ENCODE results near the gene ATP2B2.

ATP2B2 gene

GRCh38 chr3:10469441-10470119 is 35.8 kb downstream of the ATP2B2 start:
- no peak for DNase-seq (ENCODE audit: low spot score)

DNA sequence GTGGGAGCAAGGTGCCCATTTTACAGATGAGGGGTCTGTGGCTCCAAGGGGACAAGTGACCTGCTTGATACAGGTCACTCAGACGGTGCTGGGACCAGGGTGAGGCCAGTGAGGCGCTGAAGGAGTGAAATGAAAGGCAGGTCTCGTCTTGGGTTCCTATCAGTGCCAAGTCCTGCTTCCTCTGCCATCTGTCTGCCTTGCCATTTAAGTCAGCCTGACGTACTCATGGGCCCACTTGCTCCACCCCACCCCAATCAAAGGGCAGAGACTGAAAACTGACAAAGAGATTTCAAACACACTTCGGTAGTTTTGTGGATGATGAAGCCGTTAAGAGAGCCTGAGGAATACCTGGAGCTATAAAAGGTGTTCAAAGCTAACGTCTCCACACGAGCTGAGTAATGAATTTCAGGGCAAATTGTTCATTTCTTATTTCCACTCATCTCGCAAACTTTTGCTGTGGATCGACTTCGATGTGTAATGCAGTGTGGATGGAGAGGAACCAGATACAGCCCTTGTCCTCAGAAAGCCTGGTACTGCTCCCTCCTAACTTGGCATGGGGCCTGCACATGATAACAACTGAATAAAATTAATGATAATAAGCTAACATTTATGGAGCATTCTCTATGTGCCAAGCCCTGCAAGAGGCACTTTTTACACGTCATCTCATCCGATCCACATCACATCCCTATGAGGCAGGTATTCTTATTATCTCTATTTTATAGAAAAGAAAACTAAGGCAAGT is 36.6 kb downstream of the ATP2B2 start:
- DNase-seq (ENCODE audit: low spot score) = no peak

DNA sequence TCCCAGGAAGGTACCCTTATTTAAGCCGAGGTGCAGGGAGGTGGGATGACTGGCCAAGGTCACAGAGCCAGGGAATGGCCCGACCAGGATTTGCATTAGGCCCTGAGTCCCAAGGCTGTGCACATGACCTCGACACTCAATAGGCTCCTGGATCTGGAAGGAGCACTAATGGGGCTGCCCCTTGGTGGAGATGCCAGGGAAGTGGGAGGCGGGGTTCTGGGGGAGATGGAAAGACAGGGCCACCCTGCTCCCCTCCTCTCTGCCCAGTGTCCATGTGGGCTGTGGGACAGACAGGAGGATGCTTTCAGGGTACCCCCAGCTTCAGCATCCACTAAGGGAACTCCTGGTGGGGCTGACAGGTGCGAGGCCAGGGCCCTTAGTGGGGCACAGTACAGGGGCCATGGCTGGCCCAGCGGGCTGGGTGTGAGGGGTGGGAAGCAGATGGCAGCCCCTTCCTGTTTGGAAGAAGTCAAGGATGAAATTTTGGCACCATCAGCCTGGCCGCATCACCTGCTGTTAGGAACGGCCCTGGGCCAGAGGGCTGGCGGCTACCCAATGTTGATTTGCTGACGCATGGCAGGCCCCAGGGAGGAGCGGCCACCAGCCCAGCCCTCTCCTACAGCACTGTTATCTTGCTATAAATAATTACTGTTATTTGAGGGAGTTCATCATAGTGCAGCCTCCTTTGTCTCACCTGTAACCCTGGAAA is 37.3 kb downstream of the ATP2B2 start:
- DNase-seq (ENCODE audit: low spot score) = no peak

- DNase-seq (ENCODE audit: low spot score) = no peak
Measured at GRCh38 chr3:10467204-10467603, 38.2 kb downstream of the ATP2B2 start.

DNA sequence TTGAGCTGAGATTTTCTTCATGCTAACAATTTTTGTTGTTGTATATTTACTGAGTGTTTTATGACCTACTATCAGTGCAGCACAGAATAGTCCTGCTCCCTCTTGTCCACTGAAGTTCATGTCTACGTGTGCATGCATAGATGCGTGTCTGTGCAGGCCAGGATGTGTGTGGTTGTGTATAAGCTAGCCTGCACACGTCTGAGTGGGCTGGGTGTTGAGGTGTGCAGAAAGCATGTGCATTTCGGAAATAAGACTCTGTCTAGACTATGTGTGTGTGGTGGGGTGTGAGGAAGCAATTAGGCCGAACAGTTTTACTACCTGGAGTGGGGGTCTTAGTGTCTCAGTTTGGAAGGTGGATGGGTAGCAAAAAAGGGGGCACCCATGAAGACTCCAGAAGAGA is 39.2 kb downstream of the ATP2B2 start:
- DNase-seq (ENCODE audit: low spot score) = no peak

DNA sequence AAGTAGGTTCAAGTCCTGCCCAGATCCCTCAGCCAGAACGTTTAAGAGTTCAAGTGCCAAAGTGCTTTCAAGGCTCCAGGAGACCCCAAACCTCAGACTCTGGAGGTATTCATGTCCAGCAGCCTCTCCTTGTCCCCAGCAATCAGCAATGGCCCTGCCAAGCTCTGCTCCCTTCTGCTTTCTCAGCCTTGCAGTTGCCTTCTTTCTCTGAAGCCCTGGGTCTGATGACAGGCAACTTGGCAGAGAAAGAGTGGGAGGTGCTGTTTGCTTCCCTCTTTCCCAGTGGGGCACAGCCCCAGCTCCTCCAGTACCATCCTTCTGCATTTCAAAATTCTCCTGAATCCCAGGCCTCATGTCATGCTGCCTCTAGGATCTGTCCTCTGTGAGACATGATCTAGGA is 40.2 kb downstream of the ATP2B2 start:
- DNase-seq (ENCODE audit: low spot score) = no peak

DNA sequence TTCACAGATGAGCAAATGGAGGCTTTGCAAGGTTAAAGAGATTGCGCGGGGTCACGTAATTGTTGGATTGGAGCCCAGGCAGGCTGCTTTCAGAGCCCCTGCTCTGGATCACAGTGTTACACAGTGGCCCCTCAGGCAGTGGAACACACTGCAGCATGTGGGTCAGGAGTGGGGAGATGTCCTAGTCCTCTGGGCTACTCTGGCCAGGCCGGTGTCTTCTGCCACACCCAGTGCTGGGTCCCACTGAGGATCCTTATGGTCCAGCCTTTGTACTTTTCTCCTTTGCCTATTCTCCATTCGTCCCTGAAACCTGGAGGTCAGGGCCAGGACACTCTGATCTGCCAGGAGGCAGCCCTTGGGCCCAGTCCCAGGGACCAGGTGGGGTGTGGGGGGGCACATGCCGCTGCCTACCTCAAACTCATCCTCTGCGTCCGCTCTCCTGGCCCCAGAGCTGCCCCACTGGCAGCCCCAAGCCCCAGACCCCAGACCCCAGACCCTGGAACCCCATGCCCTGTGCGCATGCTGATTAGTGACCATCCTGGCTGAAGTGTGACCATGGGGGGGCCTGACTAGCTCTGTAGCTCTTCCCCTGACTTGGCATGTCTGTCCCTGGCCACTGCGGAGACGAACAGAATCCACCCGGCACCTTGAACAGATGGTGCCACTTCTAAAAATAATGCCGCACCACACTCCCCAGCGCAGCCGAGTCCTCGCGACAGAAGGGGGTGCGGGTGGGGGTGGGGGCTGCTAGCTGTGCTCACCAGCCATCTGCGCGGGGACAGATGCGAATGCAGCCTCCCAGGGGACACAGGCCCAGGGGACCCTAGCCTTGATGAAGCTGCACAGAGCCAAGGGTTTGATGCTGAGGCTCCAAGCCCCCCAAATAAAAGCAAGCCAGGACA is 41.6 kb downstream of the ATP2B2 start:
- no peak for DNase-seq (ENCODE audit: low spot score)

DNA sequence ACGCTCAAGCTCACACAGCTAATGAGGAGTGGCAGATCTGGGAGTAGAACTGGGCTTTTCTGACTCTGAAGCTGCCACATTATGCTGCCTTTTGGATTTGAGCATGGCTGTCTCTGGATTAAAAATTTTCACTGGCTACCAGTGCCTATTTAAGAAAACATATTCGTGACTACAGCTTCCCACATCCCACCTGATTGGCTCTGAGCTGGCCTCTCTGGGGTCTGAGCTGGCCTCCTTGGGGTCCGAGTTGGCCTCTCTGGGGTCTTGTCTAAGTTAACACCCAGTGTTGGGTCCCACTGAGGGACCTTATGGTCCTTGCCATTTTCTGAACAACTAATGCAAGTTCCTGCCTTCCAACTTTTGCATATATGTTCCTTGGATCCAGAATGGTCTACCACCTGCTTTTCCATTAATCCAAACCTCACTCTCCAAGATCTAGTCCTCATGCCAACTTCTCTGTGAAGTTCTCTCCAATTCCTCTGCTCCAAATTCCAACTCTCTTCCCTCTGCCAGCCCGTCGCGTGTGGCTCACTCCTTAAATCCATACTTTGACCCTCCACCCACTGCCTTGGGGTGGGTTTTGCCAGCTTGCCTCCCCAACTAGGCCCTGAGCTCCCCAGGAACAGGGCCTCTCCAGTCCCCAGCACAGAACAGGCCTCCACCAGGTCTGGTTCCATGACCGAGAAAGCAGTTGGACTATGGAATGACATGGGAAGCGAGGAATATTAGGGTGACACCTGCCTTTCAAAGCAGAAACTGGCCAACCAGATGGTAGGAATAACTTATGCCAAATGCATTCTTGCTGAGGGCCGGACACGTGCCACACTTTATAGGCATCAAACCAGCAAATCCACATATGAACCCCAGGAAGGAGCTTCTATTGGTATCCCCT is 42.5 kb downstream of the ATP2B2 start:
- no peak for DNase-seq (ENCODE audit: low spot score)

- DNase-seq (ENCODE audit: low spot score) = no peak
Measured at GRCh38 chr3:10460951-10461545, 44.3 kb downstream of the ATP2B2 start.

- peak; percentile 100 for DNase-seq (ENCODE audit: low spot score)
Measured at GRCh38 chr3:10459954-10460754, 45.2 kb downstream of the ATP2B2 start.

GRCh38 chr3:10457560-10457959 is 47.8 kb downstream of the ATP2B2 start:
- DNase-seq (ENCODE audit: low spot score) = no peak

GRCh38 chr3:10456981-10457380 is 48.4 kb downstream of the ATP2B2 start:
- no peak for DNase-seq (ENCODE audit: low spot score)

DNA sequence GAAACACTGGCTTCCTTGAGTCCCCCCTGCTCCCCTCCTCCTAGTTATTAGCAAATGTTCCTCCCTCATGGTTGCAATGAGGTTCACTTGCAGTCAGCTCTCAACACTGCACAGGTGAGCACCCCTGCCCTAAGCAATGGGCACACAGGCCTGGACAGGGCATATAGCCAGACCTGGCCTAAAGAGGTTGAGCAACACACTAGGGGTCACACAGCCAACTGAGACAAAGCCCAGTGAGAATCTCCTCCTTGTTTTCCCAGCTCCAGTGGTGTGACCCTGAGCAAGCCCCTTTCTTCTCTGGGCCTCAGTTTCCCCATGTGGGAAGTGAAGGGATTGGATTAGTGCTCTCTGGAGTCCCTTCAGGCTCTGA is 49.9 kb downstream of the ATP2B2 start:
- DNase-seq (ENCODE audit: low spot score) = no peak

- no peak for DNase-seq (ENCODE audit: low spot score)
Measured at GRCh38 chr3:10454907-10455544, 50.4 kb downstream of the ATP2B2 start.

DNA sequence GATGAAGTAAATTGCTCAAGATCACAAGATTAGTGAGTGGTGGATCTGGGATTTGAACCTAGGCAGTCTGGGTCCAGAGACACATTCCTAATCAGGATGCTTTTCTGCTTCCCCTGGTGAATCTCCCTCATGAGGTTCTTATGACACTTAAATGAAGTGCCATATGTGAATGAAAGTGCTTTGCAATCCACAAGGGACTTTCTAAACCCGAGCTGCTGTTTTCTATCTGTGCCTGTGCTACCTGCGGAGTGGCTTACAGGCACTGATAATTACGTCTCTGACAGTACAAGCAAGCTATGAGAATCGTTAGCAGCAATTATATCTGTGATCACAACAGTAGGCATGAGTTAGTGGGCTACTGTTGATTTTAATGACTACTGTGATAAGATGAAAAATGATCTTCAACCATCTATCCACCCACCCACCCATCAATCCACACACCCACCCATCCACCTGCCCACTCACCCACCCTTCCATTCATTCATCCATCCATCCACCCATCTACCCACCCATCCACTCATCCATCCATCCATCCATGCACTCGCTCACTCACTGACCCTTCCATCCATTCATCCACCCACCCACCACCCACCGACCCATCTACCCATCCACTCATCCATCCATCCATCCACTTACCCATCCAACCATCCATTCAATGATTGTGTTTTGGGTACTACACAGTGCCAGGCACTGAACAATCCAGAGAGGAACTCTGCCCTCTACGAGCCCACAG is 51.8 kb downstream of the ATP2B2 start:
- no peak for DNase-seq (ENCODE audit: low spot score)

DNA sequence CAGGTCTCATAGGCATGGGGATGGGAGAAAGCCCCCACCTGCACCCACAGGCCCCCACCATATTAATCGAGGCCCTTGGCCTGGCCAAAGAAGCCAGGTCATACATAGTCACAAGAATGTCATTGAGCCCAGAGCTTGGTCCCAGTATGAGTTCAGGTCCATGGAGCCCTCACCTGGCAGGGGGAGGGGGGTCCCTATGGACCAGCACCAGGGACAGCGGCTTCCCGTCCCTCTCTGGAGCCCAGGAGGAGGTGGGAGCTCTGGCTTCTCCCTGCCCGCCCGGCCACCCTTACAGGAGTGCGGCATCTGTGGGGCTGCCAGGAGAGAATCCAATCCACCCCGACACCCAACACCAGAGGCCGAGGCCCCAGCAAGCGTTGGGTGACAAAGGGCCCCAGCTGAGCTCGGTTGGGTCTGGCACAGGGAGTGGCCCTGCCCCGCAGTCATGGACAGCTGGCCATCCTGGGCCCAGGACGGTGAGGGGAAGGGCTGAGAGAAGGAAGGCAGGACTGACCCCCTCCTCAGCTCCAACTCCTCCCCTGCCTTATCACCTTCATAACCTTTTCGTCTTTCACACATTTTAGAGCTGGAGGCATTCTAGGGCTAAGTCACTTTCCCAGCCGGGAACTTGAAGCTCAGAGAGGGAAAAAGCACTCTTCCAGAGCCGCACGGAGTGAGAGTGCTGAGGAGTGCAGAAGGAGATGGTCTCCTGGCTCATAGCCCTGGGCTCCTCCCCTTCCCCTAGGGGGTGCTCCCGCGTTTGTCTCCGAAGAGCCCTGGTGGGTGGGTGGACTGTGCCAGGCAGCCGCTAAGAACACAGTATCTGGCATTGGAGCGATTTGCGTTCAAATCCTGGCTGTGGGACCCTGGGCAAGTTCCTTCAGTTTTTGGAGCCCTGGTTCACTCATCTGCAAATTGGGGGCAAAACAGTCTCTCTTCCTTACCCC is 54.6 kb downstream of the ATP2B2 start:
- peak; percentile 51 for DNase-seq (ENCODE audit: low spot score)

DNA sequence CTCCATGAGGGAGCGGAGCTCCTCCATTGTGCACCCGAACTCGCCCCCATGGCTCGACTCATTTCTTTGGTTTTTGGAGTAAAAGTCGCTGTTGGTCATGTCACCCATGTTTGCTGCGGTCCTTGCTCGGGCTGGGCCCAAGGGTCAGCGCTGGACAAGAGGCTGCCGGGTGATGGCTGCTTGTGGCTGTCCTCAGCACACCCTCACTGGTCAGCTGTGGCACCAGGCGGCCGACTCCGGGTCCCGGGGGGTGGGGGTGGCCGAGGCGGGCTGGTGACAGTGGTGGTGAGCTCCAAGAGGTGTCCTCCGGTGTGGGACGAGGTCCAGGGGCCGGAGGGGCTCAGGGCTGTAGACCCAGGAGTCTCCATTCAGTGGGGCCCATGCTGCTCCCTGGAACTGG is 56.0 kb downstream of the ATP2B2 start:
- DNase-seq (ENCODE audit: low spot score) = no peak

GRCh38 chr3:10448544-10448943 is 56.8 kb downstream of the ATP2B2 start:
- no peak for DNase-seq (ENCODE audit: low spot score)

All from HuH-7 (cell line).